Measurements from ENCODE around the gene SLC22A4.

GRCh38 chr5:132296412-132297016 lies 2.3 kb downstream of the SLC22A4 start:
- TF ChIP-seq CTCF (IDR thresholded peaks at IDR 0.05) = no peak
- TF ChIP-seq POLR2A (IDR thresholded peaks at IDR 0.05) = no peak
- no peak for TF ChIP-seq POLR2AphosphoS5 (IDR thresholded peaks at IDR 0.05)
